HepG2 (cell line): ENCODE data around the gene SLC28A1.

Experiments
- GMEB2 ChIP-seq: IDR thresholded peaks from 2 replicates; pipeline ENCODE4 v1.6.1; 2016; ENCODE audit warnings: missing biosample characterization, missing genetic modification reagents, low read depth
- PATZ1 ChIP-seq: sonication (generic); formaldehyde crosslinking; IDR thresholded peaks from 2 replicates; pipeline ENCODE4 v1.4.0; 2020; ENCODE audit warnings: missing genetic modification reagents
- ZFX ChIP-seq: sonication (generic); formaldehyde crosslinking; IDR thresholded peaks from 2 replicates; pipeline ENCODE4 v1.4.0; 2020; ENCODE audit warnings: mild to moderate bottlenecking, low read depth, missing genetic modification reagents, moderate library complexity
- ZNF280D ChIP-seq: sonication (generic); formaldehyde crosslinking; IDR thresholded peaks from 2 replicates; pipeline ENCODE4 v1.5.1; 2020; ENCODE audit warnings: mild to moderate bottlenecking, missing genetic modification reagents

GRCh38 chr15:84913360-84913723, 28.9 kb downstream of the SLC28A1 start:
- no peak for TF ChIP-seq ZFX
- TF ChIP-seq GMEB2 (CRISPR knock-in tag): no peak
- no peak for TF ChIP-seq PATZ1 (CRISPR knock-in tag)
- no peak for TF ChIP-seq ZNF280D (CRISPR knock-in tag)
